CD14-positive monocyte (primary cell): ENCODE measurements around the gene ARHGAP10. TPM values are rescaled to one million over a fixed set of nuclear protein-coding genes. Genes with fewer than 3 reads are reported as not detected.

Experiments
- DNase-seq, 3 donors: peaks; one replicate each; pipeline ENCODE4 v3.0.0-alpha.2; 2011 to 2022
- H2AFZ ChIP-seq: 2 replicates; pipeline ENCODE4 v1.6.0; 2012; ENCODE audit warnings: mild to moderate bottlenecking, low read depth, low read length, inconsistent platforms; ENCODE audit not compliant: insufficient read depth, poor library complexity, severe bottlenecking
- H3K27ac ChIP-seq, 2 donors: 1 replicate in 1 of 2; 2 replicates in 1 of 2; pipeline ENCODE4 v1.5.1; 2012 to 2013; ENCODE audit warnings: low read length in 2 of 2, control low read depth in 1 of 2, inconsistent platforms in 1 of 2, low read depth in 1 of 2, mild to moderate bottlenecking in 1 of 2
- H3K27me3 ChIP-seq, 2 donors: one replicate each; pipeline versions ENCODE4 v1.6.0 to v1.6.1; 2011 to 2013; ENCODE audit warnings: low read length in 2 of 2; ENCODE audit not compliant: control insufficient read depth in 2 of 2, insufficient read depth in 2 of 2
- H3K36me3 ChIP-seq, 2 donors: replicated peaks in 1 of 2; 1 replicate in 1 of 2; 2 replicates in 1 of 2; pipeline versions ENCODE4 v1.5.1 to v1.6.1; 2012 to 2013; ENCODE audit warnings: low read length in 2 of 2, control low read depth in 1 of 2, inconsistent platforms in 1 of 2, mild to moderate bottlenecking in 1 of 2; ENCODE audit not compliant: insufficient read depth in 2 of 2, control insufficient read depth in 1 of 2
- H3K4me1 ChIP-seq, 2 donors: 1 replicate in 1 of 2; 2 replicates in 1 of 2; pipeline versions ENCODE4 v1.5.1 to v1.6.1; 2012 to 2013; ENCODE audit warnings: low read length in 2 of 2, control low read depth in 1 of 2, inconsistent platforms in 1 of 2, mild to moderate bottlenecking in 1 of 2, moderate library complexity in 1 of 2; ENCODE audit not compliant: insufficient read depth in 2 of 2, control insufficient read depth in 1 of 2
- H3K4me2 ChIP-seq: replicated peaks from 2 replicates; pipeline ENCODE3; 2012; ENCODE audit warnings: low read length, moderate library complexity, mild to moderate bottlenecking; ENCODE audit not compliant: poor library complexity, severe bottlenecking; ENCODE audit errors: extremely low read depth
- H3K4me3 ChIP-seq, 3 experiments: fragments of 200-600 bp in 1 of 3; sonication (generic) in 1 of 3; replicated peaks in 1 of 3; 1 replicate in 2 of 3; 2 replicates in 1 of 3; pipeline ENCODE4 v1.5.1; 2011 to 2013; ENCODE audit warnings: low read length in 3 of 3, mild to moderate bottlenecking in 3 of 3, control low read depth in 2 of 3, low read depth in 2 of 3, inconsistent platforms in 1 of 3, moderate library complexity in 1 of 3
- H3K79me2 ChIP-seq: 2 replicates; pipeline ENCODE4 v1.6.0; 2012; ENCODE audit warnings: mild to moderate bottlenecking, control low read depth, inconsistent platforms, low read length, moderate library complexity; ENCODE audit not compliant: insufficient read depth
- H3K9ac ChIP-seq: 2 replicates; pipeline ENCODE4 v1.6.0; 2017; ENCODE audit warnings: low read length, mild to moderate bottlenecking; ENCODE audit not compliant: insufficient read depth, poor library complexity, severe bottlenecking
- H3K9me3 ChIP-seq, 2 donors: replicated peaks in 1 of 2; 1 replicate in 1 of 2; 2 replicates in 1 of 2; pipeline versions ENCODE4 v1.5.1 to v1.6.1; 2012 to 2013; ENCODE audit warnings: low read length in 2 of 2, control low read depth in 1 of 2; ENCODE audit not compliant: control insufficient read depth in 1 of 2, insufficient read depth in 1 of 2
- H4K20me1 ChIP-seq: 2 replicates; pipeline ENCODE4 v1.6.0; 2012; ENCODE audit warnings: mild to moderate bottlenecking, low read length, control low read depth, moderate library complexity; ENCODE audit not compliant: insufficient read depth
- H3K27ac Mint-ChIP-seq, 7 donors: one replicate each; pipeline ENCODE4 v1.8.0; 2020; ENCODE audit warnings: mild to moderate bottlenecking in 7 of 7, mixed read lengths in 7 of 7, moderate library complexity in 6 of 7, inconsistent platforms in 2 of 7
- H3K27me3 Mint-ChIP-seq, 3 donors: one replicate each; pipeline ENCODE4 v1.8.0; 2021 to 2022; ENCODE audit warnings: low read depth in 3 of 3, mild to moderate bottlenecking in 3 of 3, mixed read lengths in 3 of 3, moderate library complexity in 3 of 3, inconsistent platforms in 1 of 3
- H3K36me3 Mint-ChIP-seq, 2 donors: one replicate each; pipeline ENCODE4 v1.8.0; 2020; ENCODE audit warnings: mixed read lengths in 2 of 2, inconsistent platforms in 1 of 2, mild to moderate bottlenecking in 1 of 2
- H3K4me1 Mint-ChIP-seq: one replicate; pipeline ENCODE4 v1.8.0; 2020; ENCODE audit warnings: mild to moderate bottlenecking, mixed read lengths
- H3K4me3 Mint-ChIP-seq, 2 donors: one replicate each; pipeline ENCODE4 v1.8.0; 2020; ENCODE audit warnings: mild to moderate bottlenecking in 2 of 2, mixed read lengths in 2 of 2, moderate library complexity in 1 of 2
- H3K9me3 Mint-ChIP-seq, 7 donors: one replicate each; pipeline ENCODE4 v1.8.0; 2020 to 2022; ENCODE audit warnings: mixed read lengths in 7 of 7, mild to moderate bottlenecking in 6 of 7, moderate library complexity in 6 of 7, inconsistent platforms in 2 of 7
- WGBS: methylation state at CpG from one replicate; pipeline ENCODE4 v1.1.5; 2013; ENCODE audit warnings: missing lambda C conversion rate; ENCODE audit not compliant: insufficient coverage; 5-methylcytosine and 5-hydroxymethylcytosine counted together
- intact Hi-C, 2 donors: fragments of 100-400 bp; cut with micrococcal nuclease; formaldehyde crosslinking; loops; one replicate each; pipeline versions ENCODE4 v1.15.0 to v1.15.1; 2023
- polyA plus RNA-seq, 3 donors: library from polyadenylated mRNA; depleted of rRNA in 1 of 3; unstranded in 2 of 3; stranded (reverse) in 1 of 3; fragments of 300-500 nt in 2 of 3; fragments of >200 nt in 1 of 3; fragmentation: Illumina TruSeq in 2 of 3; gene quantifications; 1 replicate in 2 of 3; 2 replicates in 1 of 3; pipeline ENCODE4 v1.2.3, GENCODE V29; 2012 to 2021
- TF ChIP-seq, protein P1 (sequence below): fragments of 200-600 bp; IDR thresholded peaks from one replicate; pipeline ENCODE4 v1.8.0; 2022; ENCODE audit warnings: antibody characterized with exemption, mild to moderate bottlenecking

The ARHGAP10 gene
- polyA plus RNA-seq, 3 donors, result 1.7 to 4.3 (median 3.0) TPM

DNA sequence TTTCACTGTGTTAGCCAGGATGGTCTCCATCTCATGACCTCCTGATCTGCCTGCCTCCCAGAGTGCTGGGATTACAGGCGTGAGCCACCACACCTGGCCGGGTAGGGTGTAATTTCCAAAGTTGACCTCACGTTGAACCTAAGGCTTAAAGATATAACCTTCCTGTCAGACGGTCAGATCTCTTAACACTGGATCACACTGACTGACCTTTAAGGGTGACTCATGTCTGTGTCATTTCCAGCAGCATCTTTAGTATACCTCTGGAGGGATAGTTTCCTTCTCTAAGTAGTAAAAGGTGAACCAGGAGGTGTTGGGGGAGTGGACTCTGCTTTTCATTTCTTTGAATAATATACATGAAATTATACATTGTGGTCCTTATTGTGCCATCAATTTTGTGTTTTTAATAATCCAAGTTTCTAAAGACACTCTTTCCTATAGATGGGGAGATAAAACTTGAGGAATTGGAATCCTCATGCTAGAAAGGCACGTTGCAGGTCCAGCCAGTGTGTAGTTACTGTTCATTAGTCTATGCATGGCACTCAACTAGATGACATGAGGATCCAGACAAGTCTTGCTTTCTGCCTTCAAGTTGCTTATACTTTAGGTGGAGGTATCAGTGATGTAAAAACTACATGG is 45.7 kb downstream of the ARHGAP10 start:
- Histone ChIP-seq H3K4me3 (no peak overlapping the region), H3K27ac (no peak overlapping the region), H3K36me3 (no peaks in the 10 kb centered on the region), H3K27me3 (no peaks in the 10 kb centered on the region), H4K20me1 (no peaks in the 10 kb centered on the region), H3K79me2 (no peaks in the 10 kb centered on the region), H3K4me1 (peaks cover 21 to 22% of the 10 kb centered on the region in 2 donors), H3K9ac (no peak overlapping the region), H3K4me2 (no peak overlapping the region), H3K9me3 (no peaks in the 10 kb centered on the region), H2AFZ (no peak overlapping the region)
- Mint-ChIP-seq H3K27me3 (peaks cover 0 to 3% (median 0%) of the 10 kb centered on the region in 3 donors), H3K4me1 (peaks cover 22% of the 10 kb centered on the region), H3K36me3 (peaks cover 1 to 2% of the 10 kb centered on the region in 2 donors), H3K27ac (no peak overlapping the region), H3K4me3 (no peak overlapping the region), H3K9me3 (peaks cover 0 to 1% (median 0%) of the 10 kb centered on the region in 7 donors)
- intact Hi-C loops, result loop anchor here in 1 of 2 donors (5.0 kb wide), 1 partner anchor 45 kb away; the partner anchor contains the start of gene ARHGAP10
- peak in 1 of 3 donors; percentile 36 for DNase-seq
- 96% methylated on average over 4 of the region's 5 CpGs for WGBS
- TF ChIP-seq, protein P1, sequence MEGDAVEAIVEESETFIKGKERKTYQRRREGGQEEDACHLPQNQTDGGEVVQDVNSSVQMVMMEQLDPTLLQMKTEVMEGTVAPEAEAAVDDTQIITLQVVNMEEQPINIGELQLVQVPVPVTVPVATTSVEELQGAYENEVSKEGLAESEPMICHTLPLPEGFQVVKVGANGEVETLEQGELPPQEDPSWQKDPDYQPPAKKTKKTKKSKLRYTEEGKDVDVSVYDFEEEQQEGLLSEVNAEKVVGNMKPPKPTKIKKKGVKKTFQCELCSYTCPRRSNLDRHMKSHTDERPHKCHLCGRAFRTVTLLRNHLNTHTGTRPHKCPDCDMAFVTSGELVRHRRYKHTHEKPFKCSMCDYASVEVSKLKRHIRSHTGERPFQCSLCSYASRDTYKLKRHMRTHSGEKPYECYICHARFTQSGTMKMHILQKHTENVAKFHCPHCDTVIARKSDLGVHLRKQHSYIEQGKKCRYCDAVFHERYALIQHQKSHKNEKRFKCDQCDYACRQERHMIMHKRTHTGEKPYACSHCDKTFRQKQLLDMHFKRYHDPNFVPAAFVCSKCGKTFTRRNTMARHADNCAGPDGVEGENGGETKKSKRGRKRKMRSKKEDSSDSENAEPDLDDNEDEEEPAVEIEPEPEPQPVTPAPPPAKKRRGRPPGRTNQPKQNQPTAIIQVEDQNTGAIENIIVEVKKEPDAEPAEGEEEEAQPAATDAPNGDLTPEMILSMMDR, result no peak

DNA sequence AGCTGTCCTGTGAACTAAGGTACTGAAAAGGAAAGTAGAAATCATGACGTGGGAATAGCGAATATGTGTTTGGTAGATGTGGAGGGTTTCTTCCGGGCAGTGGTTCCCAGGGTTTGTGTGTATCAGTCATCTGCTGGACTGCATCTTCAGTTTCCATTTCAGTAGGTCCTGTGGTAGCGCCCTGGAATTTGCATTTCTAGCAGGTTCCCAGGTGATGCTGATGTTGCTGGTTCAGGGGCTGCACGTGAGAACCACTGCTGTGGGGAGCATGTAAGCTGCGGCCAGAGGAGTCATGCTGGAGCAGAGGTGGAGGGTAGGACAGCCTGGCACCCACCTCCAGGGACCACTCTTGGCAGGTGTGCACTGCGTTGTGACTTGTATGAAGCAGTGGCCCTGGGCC is 47.1 kb downstream of the ARHGAP10 start:
- H3K4me1 Mint-ChIP-seq, result peaks cover 22% of the 10 kb centered on the region
- H3K4me3 Mint-ChIP-seq, result no peak overlapping the region
- H3K36me3 ChIP-seq, result no peaks in the 10 kb centered on the region
- no peak overlapping the region for H3K4me3 ChIP-seq
- H3K27me3 Mint-ChIP-seq, result peaks cover 0 to 3% (median 0%) of the 10 kb centered on the region in 3 donors
- intact Hi-C loops, result loop anchor here in 1 of 2 donors (5.0 kb wide), 1 partner anchor 47 kb away; the partner anchor contains the start of gene ARHGAP10
- H3K27ac ChIP-seq, result peak overlapping the region in 1 of 2 donors; percentile 94
- no peak overlapping the region for H3K4me2 ChIP-seq
- H3K9ac ChIP-seq, result no peak overlapping the region
- WGBS, result 92% methylated on average over 7 of the region's 7 CpGs
- H3K36me3 Mint-ChIP-seq, result peaks cover 1 to 2% of the 10 kb centered on the region in 2 donors
- peaks cover 0 to 1% (median 0%) of the 10 kb centered on the region in 7 donors for H3K9me3 Mint-ChIP-seq
- peaks cover 21 to 22% of the 10 kb centered on the region in 2 donors for H3K4me1 ChIP-seq
- no peak for DNase-seq
- H3K27me3 ChIP-seq, result no peaks in the 10 kb centered on the region
- H3K27ac Mint-ChIP-seq, result peak overlapping the region in 1 of 7 donors; percentile 77
- TF ChIP-seq, protein P1, result no peak
- H3K9me3 ChIP-seq, result no peaks in the 10 kb centered on the region
- no peaks in the 10 kb centered on the region for H4K20me1 ChIP-seq
- no peaks in the 10 kb centered on the region for H3K79me2 ChIP-seq
- H2AFZ ChIP-seq, result no peak overlapping the region
